ENCODE measurements around the gene ZNF358. TPM values are rescaled to one million over a fixed set of nuclear protein-coding genes. Genes with fewer than 3 reads are reported as not detected.

ZNF358 gene
- total RNA-seq, 1 donor from 2014 or later, result 16.9 TPM

DNA sequence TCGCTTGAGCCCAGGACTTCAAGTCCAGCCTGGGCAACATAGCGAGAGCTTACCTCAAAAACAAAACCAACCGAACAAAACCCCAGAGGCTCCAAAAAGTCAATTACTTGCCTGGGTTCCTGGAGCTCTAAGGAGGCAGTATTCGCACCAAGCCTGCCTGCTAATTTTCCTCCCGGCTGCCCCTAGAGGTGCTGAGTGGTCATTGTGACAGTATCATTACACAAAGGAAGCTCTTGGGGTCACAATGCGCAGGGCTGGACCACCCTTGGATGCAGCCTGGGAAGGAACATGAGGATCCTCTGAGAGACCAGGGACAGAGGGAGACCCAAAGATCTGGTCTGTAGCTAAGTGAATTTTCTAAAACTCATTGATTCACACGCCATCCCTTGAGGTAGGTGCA lies 18.6 kb upstream of the ZNF358 start:
- H3K36me3 Mint-ChIP-seq, result no peaks in the 10 kb centered on the region
- DNase-seq (ENCODE audit: low spot score), result peak; percentile 72
- Histone ChIP-seq H4K20me1 (ENCODE audit: low read depth) (no peaks in the 10 kb centered on the region), H3K9ac (no peak overlapping the region), H3K9me3 (ENCODE audit: low read depth) (no peaks in the 10 kb centered on the region), H3K36me3 (no peaks in the 10 kb centered on the region), H2AFZ (replicated peaks) (no peak overlapping the region), H3K27ac (no peak overlapping the region), H3K4me2 (no peak overlapping the region), H3K4me1 (no peaks in the 10 kb centered on the region), H3K4me3 (no peak overlapping the region), H3K79me2 (ENCODE audit: low read depth) (no peaks in the 10 kb centered on the region), H3F3A (ENCODE audit: low read depth) (no peaks in the 10 kb centered on the region), H3K27me3 (peaks cover 31% of the 10 kb centered on the region)
- no peak overlapping the region for H3K4me3 Mint-ChIP-seq
- H3K27ac Mint-ChIP-seq, result no peak overlapping the region
- no peaks in the 10 kb centered on the region for H3K9me3 Mint-ChIP-seq
- peaks cover 22% of the 10 kb centered on the region for H3K4me1 Mint-ChIP-seq
- H3K27me3 Mint-ChIP-seq (ENCODE audit: insufficient read depth, low read depth), result peaks cover 16% of the 10 kb centered on the region
- no peak for TF ChIP-seq EZH2phosphoT487 (IDR thresholded peaks at IDR 0.05)
- TF ChIP-seq, protein P1, sequence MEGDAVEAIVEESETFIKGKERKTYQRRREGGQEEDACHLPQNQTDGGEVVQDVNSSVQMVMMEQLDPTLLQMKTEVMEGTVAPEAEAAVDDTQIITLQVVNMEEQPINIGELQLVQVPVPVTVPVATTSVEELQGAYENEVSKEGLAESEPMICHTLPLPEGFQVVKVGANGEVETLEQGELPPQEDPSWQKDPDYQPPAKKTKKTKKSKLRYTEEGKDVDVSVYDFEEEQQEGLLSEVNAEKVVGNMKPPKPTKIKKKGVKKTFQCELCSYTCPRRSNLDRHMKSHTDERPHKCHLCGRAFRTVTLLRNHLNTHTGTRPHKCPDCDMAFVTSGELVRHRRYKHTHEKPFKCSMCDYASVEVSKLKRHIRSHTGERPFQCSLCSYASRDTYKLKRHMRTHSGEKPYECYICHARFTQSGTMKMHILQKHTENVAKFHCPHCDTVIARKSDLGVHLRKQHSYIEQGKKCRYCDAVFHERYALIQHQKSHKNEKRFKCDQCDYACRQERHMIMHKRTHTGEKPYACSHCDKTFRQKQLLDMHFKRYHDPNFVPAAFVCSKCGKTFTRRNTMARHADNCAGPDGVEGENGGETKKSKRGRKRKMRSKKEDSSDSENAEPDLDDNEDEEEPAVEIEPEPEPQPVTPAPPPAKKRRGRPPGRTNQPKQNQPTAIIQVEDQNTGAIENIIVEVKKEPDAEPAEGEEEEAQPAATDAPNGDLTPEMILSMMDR (IDR thresholded peaks at IDR 0.05), result peak; percentile 55

DNA sequence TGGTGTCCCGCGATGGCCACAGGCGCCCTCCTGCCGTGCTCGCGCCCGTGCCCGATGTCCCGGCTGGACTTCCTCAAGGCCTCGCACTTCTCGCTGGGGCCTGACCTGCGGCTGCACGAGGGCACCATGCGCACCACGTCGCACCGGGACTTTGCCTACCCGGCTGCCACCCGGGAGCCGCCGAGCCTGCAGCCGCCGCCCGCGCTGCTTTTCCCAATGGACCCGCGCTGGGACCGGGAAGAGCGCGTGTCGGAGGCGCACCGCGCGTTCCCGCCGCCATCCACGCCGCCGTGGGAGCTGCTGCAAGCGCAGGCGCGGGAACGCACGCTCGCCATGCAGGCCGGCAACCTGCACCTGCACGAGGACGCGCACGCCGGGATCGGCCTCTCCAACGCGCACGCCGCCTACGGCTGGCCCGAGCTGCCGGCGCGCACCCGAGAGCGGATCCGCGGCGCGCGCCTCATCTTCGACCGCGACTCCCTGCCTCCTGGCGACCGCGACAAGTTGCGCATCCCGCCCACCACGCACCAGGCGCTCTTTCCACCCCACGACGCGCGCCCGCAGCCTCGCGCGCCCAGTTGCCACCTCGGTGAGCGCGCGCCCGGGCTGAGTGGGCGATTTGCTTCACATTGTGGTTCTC lies 15.0 kb upstream of the ZNF358 start:
- Histone ChIP-seq H2AFZ (replicated peaks) (peak overlapping the region; percentile 64), H3K4me3 (peak overlapping the region; percentile 45), H3K27me3 (peaks cover 55% of the 10 kb centered on the region), H3K9me3 (ENCODE audit: low read depth) (no peaks in the 10 kb centered on the region), H3K4me2 (peak overlapping the region; percentile 78), H4K20me1 (ENCODE audit: low read depth) (no peaks in the 10 kb centered on the region), H3K4me1 (no peaks in the 10 kb centered on the region), H3K9ac (no peak overlapping the region), H3K36me3 (no peaks in the 10 kb centered on the region), H3K27ac (no peak overlapping the region), H3F3A (ENCODE audit: low read depth) (no peaks in the 10 kb centered on the region), H3K79me2 (ENCODE audit: low read depth) (no peaks in the 10 kb centered on the region)
- H3K27me3 Mint-ChIP-seq (ENCODE audit: insufficient read depth, low read depth), result peaks cover 9% of the 10 kb centered on the region
- peak; percentile 94 for DNase-seq (ENCODE audit: low spot score)
- peak overlapping the region; percentile 84 for H3K4me3 Mint-ChIP-seq
- no peaks in the 10 kb centered on the region for H3K9me3 Mint-ChIP-seq
- TF ChIP-seq EZH2phosphoT487 (IDR thresholded peaks at IDR 0.05) (no peak), EZH2 (IDR thresholded peaks at IDR 0.05) (peak; percentile 55)
- TF ChIP-seq, protein P1 (IDR thresholded peaks at IDR 0.05), result peak; percentile 22
- no peak overlapping the region for H3K27ac Mint-ChIP-seq
- no peaks in the 10 kb centered on the region for H3K36me3 Mint-ChIP-seq
- peaks cover 4% of the 10 kb centered on the region for H3K4me1 Mint-ChIP-seq

DNA sequence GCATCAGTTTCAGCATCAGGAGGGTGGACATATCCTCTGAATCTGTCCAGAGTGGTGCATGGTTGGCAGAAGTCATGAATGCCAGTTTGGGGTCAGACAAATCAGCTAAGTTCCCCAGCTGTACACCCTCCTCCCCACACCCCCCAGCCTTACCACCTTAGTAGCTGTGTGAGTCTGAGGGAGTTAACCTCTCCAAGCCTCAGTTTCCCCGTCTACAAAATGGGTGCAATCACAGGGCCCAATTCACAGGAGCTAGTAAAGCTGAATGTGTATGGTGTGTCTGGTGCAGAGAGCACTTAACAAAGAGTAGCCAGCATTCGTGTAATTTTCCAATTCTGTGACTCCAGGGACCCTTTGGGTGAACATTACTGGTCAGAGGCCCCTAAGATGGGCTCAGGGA lies 13.4 kb upstream of the ZNF358 start:
- no peak overlapping the region for H2AFZ ChIP-seq (replicated peaks)
- no peak overlapping the region for H3K27ac ChIP-seq
- Mint-ChIP-seq H3K4me1 (peaks cover 7% of the 10 kb centered on the region), H3K4me3 (peak overlapping the region; percentile 33), H3K9me3 (no peaks in the 10 kb centered on the region), H3K27ac (no peak overlapping the region), H3K27me3 (ENCODE audit: insufficient read depth, low read depth) (peaks cover 8% of the 10 kb centered on the region), H3K36me3 (no peaks in the 10 kb centered on the region)
- H3K27me3 ChIP-seq, result peaks cover 56% of the 10 kb centered on the region
- H3K4me3 ChIP-seq, result no peak overlapping the region
- H3K4me2 ChIP-seq, result no peak overlapping the region
- H3F3A ChIP-seq (ENCODE audit: low read depth), result peaks cover 4% of the 10 kb centered on the region
- H3K36me3 ChIP-seq, result no peaks in the 10 kb centered on the region
- H3K4me1 ChIP-seq, result no peaks in the 10 kb centered on the region
- H3K79me2 ChIP-seq (ENCODE audit: low read depth), result no peaks in the 10 kb centered on the region
- TF ChIP-seq EZH2 (IDR thresholded peaks at IDR 0.05), result no peak
- TF ChIP-seq EZH2phosphoT487 (IDR thresholded peaks at IDR 0.05), result no peak
- TF ChIP-seq, protein P1 (IDR thresholded peaks at IDR 0.05), result no peak
- no peak for DNase-seq (ENCODE audit: low spot score)
- H3K9me3 ChIP-seq (ENCODE audit: low read depth), result no peaks in the 10 kb centered on the region
- peaks cover 3% of the 10 kb centered on the region for H4K20me1 ChIP-seq (ENCODE audit: low read depth)
- no peak overlapping the region for H3K9ac ChIP-seq

Data from neural progenitor cell (in vitro differentiated cells).